NCI-H146 (cell line): Measurements from ENCODE around the gene TCERG1L.

ENCODE experiments used
- DNase-seq: peaks from one replicate; lab custom pipeline; 2025; lab: John Stamatoyannopoulos, UW

The TCERG1L gene

DNA sequence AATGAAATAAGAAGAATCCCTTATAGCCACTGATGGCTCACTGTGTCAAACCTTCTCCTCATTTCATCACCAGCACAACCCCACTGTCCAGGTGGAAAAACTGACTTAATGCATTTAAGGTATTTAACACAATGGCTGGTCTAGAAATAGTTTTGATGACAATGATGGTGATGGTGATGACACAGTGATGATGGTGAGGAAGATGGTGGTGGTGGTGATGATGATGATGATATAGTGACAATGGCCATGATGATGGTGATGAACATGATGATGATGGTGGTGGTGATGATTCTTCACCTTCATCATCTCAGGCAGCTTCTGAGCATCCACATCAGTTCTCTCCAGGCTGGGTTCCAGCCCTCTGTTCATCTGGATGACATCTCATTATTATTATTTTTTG lies 186.6 kb downstream of the TCERG1L start:
- no peak for DNase-seq

DNA sequence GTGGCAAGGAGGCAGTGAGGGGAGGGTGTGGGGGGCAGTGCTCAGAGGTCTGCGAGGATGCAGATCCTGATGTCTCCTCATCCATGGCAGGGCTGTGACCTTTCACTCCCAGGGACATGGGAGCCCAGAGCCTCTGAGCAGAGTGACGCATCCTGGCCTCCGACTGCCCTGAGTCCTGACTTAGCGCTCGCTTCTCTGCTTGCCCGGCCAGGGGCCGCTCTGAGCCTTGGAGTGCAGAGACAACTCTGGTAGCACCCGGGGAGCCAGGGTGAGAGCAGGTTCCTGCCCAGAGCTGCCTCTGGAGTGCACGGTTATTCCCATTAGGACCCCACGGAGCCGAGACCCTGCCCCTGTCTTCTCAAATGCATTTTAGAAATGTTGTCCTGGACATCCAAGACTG lies 188.0 kb downstream of the TCERG1L start:
- DNase-seq, result no peak

DNA sequence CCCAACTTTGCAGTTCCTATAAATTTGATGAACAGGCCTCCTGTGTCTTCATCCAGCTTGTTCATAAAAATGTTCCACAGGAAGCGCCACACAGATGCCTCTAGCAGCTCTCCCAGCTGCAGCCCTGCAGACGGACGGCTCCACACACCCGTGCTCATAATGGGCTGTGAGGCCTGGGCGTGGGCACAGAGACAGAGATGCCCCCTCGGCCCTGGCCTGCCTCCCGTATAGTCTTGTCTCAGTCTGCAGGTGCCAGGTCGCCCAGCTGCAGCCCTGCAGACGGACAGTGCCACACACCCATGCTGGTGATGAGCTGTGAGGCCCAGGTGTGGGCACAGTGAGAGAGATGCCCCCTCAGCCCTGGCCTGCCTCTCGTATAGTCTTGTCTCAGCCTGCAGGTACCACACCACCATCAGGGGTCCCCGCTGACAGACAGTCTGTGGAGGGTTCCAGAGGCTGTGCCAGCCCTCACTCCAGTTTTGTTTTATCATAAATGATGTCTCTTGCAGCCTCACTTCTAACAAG lies 189.9 kb downstream of the TCERG1L start:
- DNase-seq, result no peak

DNA sequence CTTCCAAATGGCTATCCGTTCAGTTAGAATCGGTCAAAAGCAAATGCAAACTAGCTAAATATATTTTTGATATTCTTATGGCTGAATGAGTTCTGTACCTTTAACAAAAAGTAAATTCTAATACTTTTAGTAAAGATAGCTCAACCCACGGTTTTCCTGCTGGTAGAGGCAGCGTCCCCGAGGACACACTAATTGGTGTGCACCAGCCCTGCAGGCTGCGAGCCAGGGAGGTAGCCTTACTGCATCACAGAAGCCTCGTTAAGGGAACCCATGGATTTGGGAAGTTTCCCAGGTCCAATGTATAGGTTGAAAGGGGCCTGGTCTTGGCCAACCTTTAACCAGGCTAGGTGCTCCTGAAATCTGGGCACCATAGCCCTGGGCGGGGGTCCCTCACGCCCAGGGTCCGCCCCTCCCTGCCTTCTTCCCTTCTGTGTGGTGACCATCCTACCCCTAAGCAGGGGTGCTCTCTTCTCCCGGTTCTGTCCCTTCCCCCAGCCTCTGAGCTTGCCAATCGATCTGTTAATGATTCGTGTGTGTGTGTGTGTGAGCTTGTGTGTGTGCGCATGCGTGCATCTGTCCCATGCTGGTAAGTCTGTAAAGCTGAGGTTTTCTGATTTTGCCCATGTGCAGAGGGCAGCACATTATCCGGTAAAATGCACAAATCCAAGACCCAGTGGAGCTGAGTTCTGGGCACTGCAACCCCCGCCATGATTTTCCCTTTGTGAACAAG lies 191.7 kb downstream of the TCERG1L start:
- no peak for DNase-seq

DNA sequence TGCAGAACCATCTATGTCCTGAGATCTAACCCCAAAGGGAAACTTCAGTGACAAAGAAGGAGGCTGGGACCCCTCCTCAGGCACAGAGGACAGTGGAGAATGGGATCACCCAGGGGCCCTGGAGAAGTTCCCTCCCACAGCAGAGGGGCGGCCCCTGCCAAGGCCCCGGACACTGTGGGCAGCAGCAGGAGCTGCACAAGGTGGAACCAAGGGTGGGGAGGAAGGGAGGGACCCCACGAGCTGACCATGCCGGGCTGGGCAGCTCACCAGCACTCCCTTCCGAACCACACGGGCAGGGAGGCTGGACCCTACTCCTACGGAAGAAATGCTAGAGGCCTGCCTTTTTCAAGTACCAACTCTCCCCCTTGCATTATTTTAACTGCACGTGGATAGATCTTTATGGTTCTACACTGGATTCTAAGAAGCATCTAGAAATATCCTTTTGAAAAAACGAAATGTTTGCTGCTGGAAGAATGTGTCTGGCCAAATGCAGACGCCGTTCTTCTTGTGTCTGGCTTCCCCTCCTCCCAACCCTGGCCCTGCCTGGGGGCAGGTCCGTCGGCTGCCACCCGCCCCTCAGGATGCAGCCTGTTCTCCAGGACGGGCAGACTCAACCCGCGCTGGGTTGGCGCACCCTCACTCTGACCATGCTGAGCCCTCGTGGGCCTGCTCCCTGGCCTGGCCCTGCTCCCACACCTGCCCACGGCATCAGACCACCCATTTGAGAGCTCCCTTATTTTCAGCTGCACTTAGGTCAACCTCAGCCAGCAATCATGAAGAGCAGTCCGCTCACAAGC lies 193.9 kb downstream of the TCERG1L start:
- no peak for DNase-seq

DNA sequence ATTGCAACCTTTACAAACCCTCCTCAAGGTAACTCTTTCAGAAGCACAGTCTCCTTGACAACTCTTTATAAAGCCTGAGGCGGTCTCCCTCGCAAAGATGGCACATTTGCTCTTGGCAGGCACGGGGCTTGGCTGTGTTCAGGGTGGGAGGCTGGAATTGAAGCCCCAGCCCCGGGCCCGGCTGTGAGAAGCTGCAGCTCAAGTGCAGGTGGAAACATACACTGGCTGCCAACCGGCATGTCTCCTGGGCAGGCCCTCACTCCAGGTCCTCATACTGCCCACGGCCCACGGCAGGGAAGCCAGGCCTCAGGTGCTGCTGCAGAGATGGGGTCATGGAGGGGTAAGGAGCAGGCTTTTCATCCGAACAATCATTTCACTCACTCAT lies 194.5 kb downstream of the TCERG1L start:
- DNase-seq, result no peak

DNA sequence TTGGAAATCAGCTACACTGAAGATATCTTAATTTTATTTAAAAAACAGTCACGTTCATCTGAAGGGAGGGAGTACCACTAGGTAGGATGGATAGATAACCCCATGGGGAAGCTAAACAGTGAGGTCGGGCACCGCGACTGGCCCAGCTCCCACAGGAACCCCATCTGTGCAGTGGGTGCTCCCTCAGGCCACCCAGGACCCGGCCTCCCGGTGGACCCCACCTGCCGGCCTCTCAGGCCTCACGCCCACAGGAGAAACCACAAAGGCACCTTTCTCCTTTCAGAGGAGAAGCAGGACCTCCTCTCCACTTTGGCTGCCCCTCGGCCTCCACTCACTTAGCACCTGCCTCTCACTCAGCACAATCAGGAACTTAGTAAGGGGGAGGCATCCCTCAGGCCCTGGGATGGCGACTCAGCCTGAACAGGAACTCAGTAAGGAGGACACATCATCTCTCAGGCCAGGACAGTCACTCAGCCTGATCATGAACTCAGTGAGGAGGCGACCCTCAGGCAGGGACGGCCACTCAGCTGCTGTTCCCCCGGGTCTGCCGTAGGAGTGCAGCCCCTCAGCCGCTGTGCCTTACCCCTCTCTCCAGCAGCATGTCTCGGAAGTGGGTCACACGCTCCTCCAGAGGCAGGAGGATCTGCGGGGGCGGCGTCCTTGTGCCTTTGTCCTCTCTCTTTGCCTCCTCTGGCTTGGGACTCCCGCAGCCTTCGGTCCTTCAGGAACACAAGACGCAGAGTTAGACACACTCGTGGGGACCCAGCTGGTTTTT lies 195.1 kb downstream of the TCERG1L start:
- DNase-seq, result no peak

DNA sequence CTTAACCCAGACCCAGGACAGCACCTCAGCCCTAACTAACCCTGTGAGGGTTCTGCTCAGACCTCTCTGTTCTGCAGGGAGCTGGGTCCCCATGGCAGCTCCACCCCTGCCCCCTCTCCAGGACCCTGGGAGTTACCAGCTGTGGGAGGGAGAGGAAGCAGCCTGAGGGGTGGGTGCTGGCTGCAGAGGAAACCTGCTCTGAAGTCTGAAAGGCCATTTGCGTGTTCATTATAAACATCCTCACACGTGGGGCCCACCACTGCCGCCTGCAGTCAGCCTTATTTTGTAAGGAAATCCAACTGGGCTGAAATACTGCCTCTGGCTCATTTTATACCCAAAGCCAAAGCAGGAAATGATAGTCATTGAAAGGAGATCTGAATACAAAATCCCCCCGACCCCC lies 195.7 kb downstream of the TCERG1L start:
- no peak for DNase-seq

DNA sequence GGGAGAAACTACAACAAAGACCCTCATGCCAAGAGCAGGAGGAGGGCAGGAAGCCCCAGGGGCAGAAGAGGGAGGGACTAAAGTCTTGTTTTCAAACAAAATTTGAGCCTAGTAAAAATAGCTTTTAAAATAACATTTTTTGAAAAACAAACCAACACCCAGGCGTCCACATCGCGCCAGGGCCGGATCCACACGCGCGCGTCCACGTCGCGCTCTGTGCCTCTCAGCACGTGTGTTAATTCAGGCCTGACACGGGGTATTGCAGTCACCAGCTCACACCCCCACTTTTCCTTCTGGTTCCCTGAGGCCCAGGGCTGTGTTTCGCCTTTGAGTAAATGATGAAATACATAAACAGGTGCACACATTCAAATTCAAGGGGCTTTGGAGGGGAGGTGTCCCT lies 196.2 kb downstream of the TCERG1L start:
- DNase-seq, result no peak

DNA sequence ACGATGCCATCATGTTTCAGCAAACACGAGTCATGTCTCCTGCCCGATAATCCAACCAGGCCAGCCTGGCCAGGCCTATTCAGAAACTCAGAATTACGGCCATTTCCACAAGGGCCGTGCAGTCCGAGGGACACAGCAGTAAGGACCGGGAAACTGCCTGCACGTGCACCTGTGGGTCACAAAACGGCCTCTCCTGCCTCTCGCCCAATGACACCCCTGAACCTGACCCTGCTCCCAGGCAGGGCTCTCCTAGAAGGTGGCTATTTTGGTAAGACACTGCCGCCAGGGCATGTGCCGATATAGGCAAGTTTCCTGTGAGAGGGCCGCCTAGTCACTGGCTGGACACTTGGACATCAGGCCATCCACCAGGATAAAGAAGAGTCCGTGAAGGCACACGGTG lies 196.7 kb downstream of the TCERG1L start:
- no peak for DNase-seq

DNA sequence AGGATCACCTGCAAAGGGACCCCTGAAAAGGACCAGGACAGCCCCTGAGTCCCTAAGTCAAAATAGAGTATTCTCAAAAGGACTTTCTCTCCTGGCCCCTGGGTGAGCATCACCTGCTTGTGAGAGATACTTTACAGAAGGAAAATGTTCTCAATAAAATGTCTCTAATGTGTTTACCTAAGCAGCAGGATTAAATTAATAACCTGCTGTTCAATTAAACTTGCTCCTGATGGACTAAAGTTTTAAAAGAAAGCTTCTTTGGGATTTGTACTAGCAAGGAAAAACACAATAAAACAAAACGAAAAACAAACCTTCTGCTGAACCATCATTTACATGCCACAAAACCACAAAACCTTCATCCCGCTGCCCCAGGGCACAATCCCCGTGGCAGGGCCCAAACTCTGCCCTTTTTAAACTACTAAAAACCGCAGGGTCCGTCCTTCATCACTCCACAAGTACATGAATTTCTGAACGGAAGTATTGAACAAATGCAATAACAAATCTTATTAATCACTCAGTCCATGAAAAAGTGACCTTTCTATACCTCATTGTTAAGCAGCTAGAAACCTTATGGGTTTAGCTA lies 197.7 kb downstream of the TCERG1L start:
- DNase-seq, result no peak

DNA sequence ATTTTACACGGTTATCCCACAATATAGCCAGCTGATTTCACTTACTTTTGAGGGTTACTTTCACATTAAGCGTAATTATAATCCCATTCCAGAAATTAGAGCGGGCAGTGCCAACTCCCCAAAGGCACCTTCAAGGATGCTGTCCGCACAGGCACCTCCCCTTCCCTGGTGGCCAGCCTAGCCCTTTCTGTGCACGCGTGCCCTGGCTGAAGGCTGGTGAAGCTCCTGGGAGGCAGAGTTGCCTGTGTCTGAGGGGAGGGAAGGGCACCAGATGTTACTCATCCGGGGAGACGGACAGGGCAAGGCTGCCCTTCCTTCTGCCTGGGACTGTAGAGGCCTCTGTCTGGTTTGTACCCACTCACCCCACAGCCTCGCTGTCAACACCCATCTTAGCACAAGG lies 198.4 kb downstream of the TCERG1L start:
- no peak for DNase-seq

DNA sequence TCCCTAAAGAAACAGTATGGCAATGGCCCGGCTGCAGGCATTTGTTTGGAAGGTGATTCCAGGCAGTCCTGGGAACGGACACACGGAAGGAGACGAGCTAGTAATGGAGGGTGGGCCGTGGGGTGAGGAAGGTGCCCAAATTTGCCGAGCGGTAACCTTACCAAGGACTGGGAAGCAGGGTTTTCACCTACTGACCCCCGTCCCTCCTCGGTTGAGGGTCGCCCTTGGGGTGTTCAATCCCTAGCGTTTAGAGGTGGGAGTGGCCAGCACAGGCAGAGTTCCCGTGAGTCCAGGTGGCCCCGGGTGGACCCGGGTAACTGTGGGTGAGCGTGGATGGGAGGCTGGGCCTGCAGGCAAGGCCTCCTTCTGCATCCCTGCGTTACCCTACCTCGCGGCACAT lies 198.8 kb downstream of the TCERG1L start:
- DNase-seq, result no peak

DNA sequence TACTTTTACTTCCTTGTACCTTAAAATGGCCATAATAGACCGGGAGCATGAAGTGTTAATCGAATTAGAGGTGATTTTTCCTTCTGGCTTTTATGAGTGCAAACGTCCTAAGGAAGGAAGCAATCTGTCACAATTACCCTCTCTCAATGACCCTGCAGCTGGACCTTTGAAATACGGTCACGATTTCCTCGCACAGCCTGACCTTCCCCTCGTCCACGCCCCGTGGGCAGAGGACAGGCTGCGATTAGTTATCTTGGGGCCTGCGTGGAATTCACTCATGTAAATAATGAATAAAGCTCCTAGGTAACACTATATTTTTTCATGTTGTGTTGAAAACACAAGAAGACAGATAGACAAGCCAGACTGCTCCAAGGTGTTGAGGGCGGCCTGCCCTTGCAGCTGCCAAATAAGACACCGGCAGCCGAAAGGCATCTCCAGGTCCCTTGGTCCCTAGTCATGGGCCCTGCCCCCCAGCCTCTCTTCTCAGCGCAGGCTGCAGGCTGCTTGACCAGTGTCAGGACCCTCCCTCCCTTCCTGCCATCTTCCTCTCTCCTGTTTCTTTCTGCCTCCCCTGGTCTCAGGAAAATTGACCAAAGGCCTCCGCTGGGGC lies 199.9 kb downstream of the TCERG1L start:
- DNase-seq, result no peak

DNA sequence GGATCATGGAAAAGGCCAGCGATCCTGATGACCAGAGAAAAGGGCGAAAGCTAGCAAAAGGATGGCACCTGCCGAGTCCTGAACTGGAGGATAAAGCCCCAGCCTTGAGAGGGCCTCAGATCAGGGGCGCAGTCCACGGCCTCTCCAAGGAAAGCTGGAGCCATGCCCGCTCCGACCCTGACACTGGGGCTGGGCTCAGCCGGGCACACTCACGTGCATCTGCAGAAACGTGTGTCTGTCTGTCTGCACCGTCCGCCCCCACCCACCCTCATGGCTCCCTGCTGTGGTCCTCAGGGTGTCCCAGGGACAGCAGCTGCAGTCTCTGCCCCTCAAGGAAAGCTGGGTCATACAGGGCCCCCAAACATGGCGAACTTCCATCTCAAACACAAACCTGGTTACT lies 200.5 kb downstream of the TCERG1L start:
- DNase-seq, result no peak

DNA sequence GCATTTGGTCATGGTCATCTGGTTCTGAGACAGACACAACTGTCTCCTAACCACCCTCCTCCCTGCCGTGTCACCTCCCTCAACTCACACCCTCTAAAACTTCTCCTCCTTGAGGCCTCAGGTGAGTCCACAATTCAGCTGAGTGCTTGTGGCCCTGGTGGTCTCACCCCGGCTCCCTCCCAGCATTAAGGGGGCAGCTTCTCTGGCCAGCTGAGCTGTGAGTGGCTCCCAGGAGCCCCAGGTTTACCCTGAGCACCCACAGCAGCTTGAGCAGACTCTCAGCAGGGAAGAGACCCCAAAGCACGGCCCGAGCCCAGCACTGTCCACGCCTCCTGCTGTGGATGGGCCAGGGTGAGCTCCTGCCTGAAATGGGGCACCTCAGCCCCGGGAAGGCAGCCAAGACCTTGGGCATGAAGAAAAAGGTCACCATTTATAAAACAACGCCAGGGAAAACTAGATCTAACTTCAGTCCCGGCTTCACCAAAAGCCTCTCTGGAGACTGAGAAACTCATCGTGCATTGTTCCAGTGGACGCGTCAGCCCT lies 201.2 kb downstream of the TCERG1L start:
- DNase-seq, result no peak

DNA sequence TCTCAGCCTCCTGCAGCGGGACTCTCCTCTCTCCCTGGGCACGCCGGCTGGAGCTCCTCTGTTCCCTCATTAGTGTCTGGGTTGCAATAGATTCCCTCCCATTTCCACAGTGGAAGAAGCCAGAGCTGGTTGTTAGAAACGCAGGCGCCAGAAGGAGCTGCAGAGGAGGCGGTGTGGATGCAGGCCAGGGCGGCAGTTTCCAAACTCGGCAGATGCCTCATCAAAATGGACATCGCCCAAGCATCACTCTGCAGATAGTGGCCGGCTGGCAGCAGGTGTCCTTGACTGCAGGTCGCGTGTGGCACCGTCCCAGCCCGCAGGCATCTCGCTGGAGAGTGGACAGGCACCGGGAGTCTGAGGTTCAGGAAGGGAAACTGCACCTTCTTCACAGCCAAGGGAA lies 201.8 kb downstream of the TCERG1L start:
- no peak for DNase-seq

DNA sequence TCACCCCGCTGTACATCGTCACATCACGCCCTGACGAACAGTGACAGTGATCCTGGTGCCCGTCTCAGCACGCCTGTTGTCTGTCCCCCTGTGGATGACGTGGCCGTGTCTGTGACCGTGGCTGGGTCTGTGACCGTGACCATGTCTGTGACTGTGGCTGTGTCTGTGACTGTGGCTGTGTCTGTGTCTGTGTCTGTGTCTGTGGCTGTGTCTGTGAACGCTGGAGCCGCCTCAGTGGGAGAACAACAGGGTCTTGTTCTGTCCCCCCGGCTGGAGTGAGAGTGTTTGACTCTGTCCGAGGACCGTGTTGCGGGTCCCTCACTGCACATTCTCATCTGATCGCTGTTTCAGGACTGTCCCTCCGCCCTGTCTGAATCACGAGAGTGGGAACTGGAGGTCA lies 202.2 kb downstream of the TCERG1L start:
- DNase-seq, result no peak

DNA sequence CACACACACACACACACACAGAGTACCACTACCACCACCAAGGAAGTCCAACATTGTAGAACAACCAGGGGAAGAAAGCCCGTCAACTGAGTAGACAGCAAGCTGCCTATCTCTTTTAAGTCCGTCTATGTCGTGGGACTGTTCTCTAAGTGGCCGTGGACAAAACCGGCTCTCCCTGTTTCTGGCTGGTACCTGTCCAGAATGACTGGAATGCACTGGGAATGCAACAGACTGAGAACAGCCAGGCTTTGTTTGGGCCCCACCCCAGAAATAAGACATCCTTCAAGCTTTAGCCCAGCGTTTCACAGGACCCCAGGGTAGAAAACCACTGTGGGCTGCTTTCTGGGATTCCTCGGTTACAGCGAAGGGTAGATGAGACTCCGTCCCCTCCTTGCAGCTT lies 203.6 kb downstream of the TCERG1L start:
- no peak for DNase-seq

DNA sequence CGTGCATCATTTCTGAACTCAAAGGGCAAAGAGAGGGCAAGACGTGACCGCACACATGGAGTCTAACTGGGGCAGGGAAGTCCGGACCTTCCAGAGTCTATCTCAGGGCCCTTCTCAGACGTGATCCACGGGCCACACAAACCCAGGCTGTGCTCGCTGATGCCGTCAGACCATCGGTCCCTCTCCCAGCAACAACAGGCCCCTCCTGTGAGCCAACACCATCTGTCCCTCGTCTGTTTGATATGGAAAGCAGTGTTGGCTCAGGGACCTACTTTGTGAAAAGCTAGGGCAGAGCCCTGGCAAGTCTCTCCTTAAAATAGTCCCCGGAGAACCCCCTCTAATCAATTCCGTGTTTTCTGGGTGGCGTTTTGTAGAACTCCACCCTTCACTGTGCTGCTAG lies 208.8 kb downstream of the TCERG1L start:
- DNase-seq, result no peak

DNA sequence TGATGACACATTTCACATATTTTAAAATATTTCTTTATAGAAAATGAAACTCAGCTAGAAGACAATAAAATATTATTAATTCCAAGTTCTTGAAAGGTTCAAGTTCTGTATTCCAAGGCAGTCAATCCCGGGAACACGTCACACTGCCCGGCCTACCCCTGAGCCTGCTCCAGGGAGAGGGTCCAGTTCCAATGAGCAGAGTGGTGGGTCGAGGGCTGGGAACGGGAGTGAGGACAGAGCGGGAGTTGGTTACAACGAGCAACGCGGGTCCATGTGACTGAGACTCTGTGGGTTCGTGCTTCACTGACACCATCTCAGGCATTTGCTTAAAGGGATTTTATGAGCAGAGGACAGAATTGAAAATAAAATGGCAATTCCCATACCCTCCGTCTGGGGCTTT lies 209.4 kb downstream of the TCERG1L start:
- no peak for DNase-seq
